ENCODE data around the gene NHSL1.

Gene NHSL1

GRCh38 chr6:138451043-138451442, 48.3 kb downstream of the NHSL1 start:
- no peaks in the 10 kb centered on the region for H3K36me3 ChIP-seq (ENCODE audit: insufficient read depth, low read length)
- ATAC-seq (ENCODE audit: insufficient read depth, low read depth): no peak

GRCh38 chr6:138450445-138450844, 48.8 kb downstream of the NHSL1 start:
- TF ChIP-seq CTCF (IDR thresholded peaks at IDR 0.05; ENCODE audit: borderline replicate concordance, extremely low read depth, low read length, poor library complexity, severe bottlenecking): no peak
- TF ChIP-seq EZH2 (IDR thresholded peaks at IDR 0.05; ENCODE audit: borderline replicate concordance, low read depth, low read length, severe bottlenecking): no peak
- no peak overlapping the region for H2AFZ ChIP-seq (ENCODE audit: low read depth, low read length)
- no peak overlapping the region for H3K27ac ChIP-seq (ENCODE audit: low read length)
- H3K36me3 ChIP-seq (ENCODE audit: insufficient read depth, low read length): no peaks in the 10 kb centered on the region
- no peak overlapping the region for H3K4me3 ChIP-seq (ENCODE audit: low read depth in 1 of 2, low read length in 2 of 2)
- H3K4me1 ChIP-seq (ENCODE audit: insufficient read depth, low read length): no peaks in the 10 kb centered on the region
- no peak for ATAC-seq (ENCODE audit: insufficient read depth, low read depth)
- no peaks in the 10 kb centered on the region for H3K9me3 ChIP-seq (ENCODE audit: insufficient read depth, low read length, severe bottlenecking)
- no peaks in the 10 kb centered on the region for H3K79me2 ChIP-seq (ENCODE audit: insufficient read depth, low read length)
- no peak for DNase-seq
- H3K9ac ChIP-seq (ENCODE audit: low read depth, low read length): no peak overlapping the region
- no peak overlapping the region for H3K4me2 ChIP-seq (ENCODE audit: insufficient read depth, low read length)
- no peaks in the 10 kb centered on the region for H3K27me3 ChIP-seq (ENCODE audit: insufficient read depth, low read length, poor library complexity)
- no peaks in the 10 kb centered on the region for H4K20me1 ChIP-seq (ENCODE audit: insufficient read depth, low read length)

More at GRCh38 chr6:138451043-138451442, 48.3 kb downstream of the NHSL1 start:
- no peak overlapping the region for H3K4me3 ChIP-seq (ENCODE audit: low read depth in 1 of 2, low read length in 2 of 2)
- no peak for TF ChIP-seq EZH2 (IDR thresholded peaks at IDR 0.05; ENCODE audit: borderline replicate concordance, low read depth, low read length, severe bottlenecking)
- no peak for TF ChIP-seq CTCF (IDR thresholded peaks at IDR 0.05; ENCODE audit: borderline replicate concordance, extremely low read depth, low read length, poor library complexity, severe bottlenecking)
- DNase-seq: no peak
- no peak overlapping the region for H3K9ac ChIP-seq (ENCODE audit: low read depth, low read length)
- no peaks in the 10 kb centered on the region for H3K79me2 ChIP-seq (ENCODE audit: insufficient read depth, low read length)
- no peak overlapping the region for H3K27ac ChIP-seq (ENCODE audit: low read length)
- H3K4me1 ChIP-seq (ENCODE audit: insufficient read depth, low read length): no peaks in the 10 kb centered on the region
- H3K9me3 ChIP-seq (ENCODE audit: insufficient read depth, low read length, severe bottlenecking): no peaks in the 10 kb centered on the region
- H2AFZ ChIP-seq (ENCODE audit: low read depth, low read length): no peak overlapping the region
- H3K27me3 ChIP-seq (ENCODE audit: insufficient read depth, low read length, poor library complexity): no peaks in the 10 kb centered on the region
- H4K20me1 ChIP-seq (ENCODE audit: insufficient read depth, low read length): no peaks in the 10 kb centered on the region
- H3K4me2 ChIP-seq (ENCODE audit: insufficient read depth, low read length): no peak overlapping the region

GRCh38 chr6:138446821-138447220, 52.5 kb downstream of the NHSL1 start:
- H4K20me1 ChIP-seq (ENCODE audit: insufficient read depth, low read length): no peaks in the 10 kb centered on the region
- H2AFZ ChIP-seq (ENCODE audit: low read depth, low read length): no peak overlapping the region
- TF ChIP-seq EZH2 (IDR thresholded peaks at IDR 0.05; ENCODE audit: borderline replicate concordance, low read depth, low read length, severe bottlenecking) (no peak), CTCF (IDR thresholded peaks at IDR 0.05; ENCODE audit: borderline replicate concordance, extremely low read depth, low read length, poor library complexity, severe bottlenecking) (no peak)
- no peaks in the 10 kb centered on the region for H3K9me3 ChIP-seq (ENCODE audit: insufficient read depth, low read length, severe bottlenecking)
- no peaks in the 10 kb centered on the region for H3K79me2 ChIP-seq (ENCODE audit: insufficient read depth, low read length)
- no peak for DNase-seq
- H3K9ac ChIP-seq (ENCODE audit: low read depth, low read length): no peak overlapping the region
- no peak overlapping the region for H3K4me2 ChIP-seq (ENCODE audit: insufficient read depth, low read length)
- H3K4me1 ChIP-seq (ENCODE audit: insufficient read depth, low read length): no peaks in the 10 kb centered on the region
- no peak for ATAC-seq (ENCODE audit: insufficient read depth, low read depth)
- H3K4me3 ChIP-seq (ENCODE audit: low read depth in 1 of 2, low read length in 2 of 2): no peak overlapping the region
- H3K36me3 ChIP-seq (ENCODE audit: insufficient read depth, low read length): no peaks in the 10 kb centered on the region
- no peaks in the 10 kb centered on the region for H3K27me3 ChIP-seq (ENCODE audit: insufficient read depth, low read length, poor library complexity)
- H3K27ac ChIP-seq (ENCODE audit: low read length): no peak overlapping the region

- H4K20me1 ChIP-seq (ENCODE audit: insufficient read depth, low read length): no peaks in the 10 kb centered on the region
- H3K4me2 ChIP-seq (ENCODE audit: insufficient read depth, low read length): no peak overlapping the region
- H2AFZ ChIP-seq (ENCODE audit: low read depth, low read length): no peak overlapping the region
- TF ChIP-seq CTCF (IDR thresholded peaks at IDR 0.05; ENCODE audit: borderline replicate concordance, extremely low read depth, low read length, poor library complexity, severe bottlenecking) (no peak), EZH2 (IDR thresholded peaks at IDR 0.05; ENCODE audit: borderline replicate concordance, low read depth, low read length, severe bottlenecking) (no peak)
- no peak for DNase-seq
- H3K4me3 ChIP-seq (ENCODE audit: low read depth in 1 of 2, low read length in 2 of 2): no peak overlapping the region
- H3K9ac ChIP-seq (ENCODE audit: low read depth, low read length): no peak overlapping the region
- no peaks in the 10 kb centered on the region for H3K27me3 ChIP-seq (ENCODE audit: insufficient read depth, low read length, poor library complexity)
- no peak overlapping the region for H3K27ac ChIP-seq (ENCODE audit: low read length)
- no peaks in the 10 kb centered on the region for H3K4me1 ChIP-seq (ENCODE audit: insufficient read depth, low read length)
- no peak for ATAC-seq (ENCODE audit: insufficient read depth, low read depth)
- no peaks in the 10 kb centered on the region for H3K79me2 ChIP-seq (ENCODE audit: insufficient read depth, low read length)
- H3K36me3 ChIP-seq (ENCODE audit: insufficient read depth, low read length): no peaks in the 10 kb centered on the region
- H3K9me3 ChIP-seq (ENCODE audit: insufficient read depth, low read length, severe bottlenecking): no peaks in the 10 kb centered on the region
Observed at GRCh38 chr6:138443979-138444378, 55.3 kb downstream of the NHSL1 start.
